NCI-H128 (cell line): ENCODE data around the gene LTBP2.
"Not testable (repeated sequence)": the region's sequence is repeated elsewhere in the genome, so short reads cannot be mapped to it uniquely, and the experiment has no call there.

Experiments used
- DNase-seq: peaks from one replicate; lab custom pipeline; 2025; ENCODE audit not compliant: unreplicated experiment; lab: John Stamatoyannopoulos, UW

LTBP2 gene

DNA sequence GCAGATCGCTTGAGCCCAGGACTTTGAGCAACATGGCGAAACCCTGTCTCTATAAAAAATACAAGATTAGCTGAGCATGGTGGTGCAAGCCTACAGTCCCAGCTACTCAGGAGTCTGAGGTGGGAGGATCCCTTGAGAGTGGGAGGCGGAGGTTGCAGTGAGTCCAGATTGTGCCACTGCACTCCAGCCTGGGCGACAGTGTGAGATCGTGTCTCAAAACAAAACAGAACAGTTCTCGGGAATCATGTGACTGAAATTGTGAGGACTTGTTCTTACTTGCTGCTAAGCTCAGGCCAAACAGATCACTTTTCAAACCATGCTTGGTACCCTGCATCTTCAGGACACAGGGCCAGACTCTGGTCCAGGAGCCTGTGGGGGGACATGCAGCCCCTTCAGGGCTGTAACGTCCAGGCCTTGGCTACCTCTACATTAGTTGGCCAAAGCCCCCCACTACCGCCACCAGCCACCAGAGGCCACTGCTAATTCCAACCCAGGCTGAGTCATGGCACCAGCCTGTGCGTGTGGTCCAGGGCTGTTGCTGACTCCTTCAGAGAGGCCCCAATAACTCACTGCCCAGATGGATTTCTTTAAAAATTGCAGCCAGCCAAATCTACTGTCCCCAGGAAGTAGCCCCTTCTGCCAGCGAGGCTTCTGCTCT lies 152.6 kb downstream of the LTBP2 start:
- no peak for DNase-seq

- DNase-seq, result no peak
Observed at GRCh38 chr14:74457565-74457895, 154.5 kb downstream of the LTBP2 start.

DNA sequence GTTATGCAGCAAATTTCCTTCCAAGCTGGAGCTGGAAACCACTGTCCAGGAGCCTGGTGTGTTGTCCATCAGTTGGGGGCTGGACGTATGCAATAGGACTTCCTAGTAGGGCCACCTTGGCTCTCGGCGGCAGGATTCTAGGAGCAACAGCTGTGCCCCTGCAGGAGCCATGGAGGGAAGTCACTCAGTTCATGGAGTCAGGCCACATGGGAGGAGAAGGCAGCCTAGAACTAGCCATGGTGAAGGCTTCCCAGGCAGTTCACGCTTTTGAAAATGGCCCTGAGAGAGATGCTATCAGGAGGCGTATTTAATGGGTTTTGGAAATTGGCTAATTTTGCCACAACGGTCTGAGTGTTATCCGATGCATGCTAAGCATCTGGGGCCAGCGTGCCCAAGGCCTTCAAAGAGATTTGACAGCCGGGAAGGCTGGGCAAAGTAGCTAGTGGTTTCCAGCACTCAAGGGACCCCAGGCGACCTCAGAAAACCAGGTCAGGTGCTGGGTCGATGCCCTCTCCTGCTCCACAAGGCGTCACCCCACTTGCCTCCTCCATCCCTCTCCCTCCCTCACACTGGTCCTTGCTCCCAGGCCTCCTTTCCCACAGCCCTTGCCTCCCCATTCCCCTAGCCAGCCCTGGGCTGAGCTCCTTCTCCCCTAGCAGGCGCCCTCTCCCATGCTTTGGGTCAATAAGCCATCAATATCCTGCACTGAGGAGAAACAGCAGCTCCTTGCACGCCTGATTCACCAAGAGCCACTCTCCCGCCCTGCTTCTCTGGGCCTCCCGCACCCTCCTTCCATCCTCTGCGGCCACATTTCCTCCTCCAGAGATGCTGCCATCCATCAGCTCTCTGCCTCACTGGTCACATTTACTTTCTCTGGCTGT lies 155.1 kb downstream of the LTBP2 start:
- DNase-seq, result no peak

DNA sequence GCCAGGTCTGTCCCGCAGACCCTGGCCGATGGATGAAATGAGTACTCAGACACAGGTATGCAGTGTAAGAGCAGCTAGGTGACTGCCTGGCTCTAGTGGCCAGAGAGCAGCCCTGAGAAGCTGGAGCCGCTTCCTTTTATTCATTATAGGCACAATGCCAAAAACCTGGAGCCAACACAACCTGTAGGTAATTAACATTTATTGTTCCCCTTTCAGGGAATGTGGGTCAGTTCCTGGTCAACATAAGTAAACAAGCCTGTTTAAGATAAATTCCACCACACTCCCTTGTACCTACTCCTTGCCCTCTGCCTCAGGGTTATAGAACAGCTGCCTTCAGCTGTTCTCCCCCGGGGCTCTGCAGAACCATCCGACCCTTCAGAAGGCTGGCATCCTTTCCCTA lies 157.6 kb downstream of the LTBP2 start:
- not testable (repeated sequence) for DNase-seq
